Heart left ventricle (tissue), 13 donors: ENCODE data around the gene APP.

Source experiments
- CTCF ChIP-seq, 12 donors: fragments of 200-600 bp; sonication (generic) in 4 of 12; IDR thresholded peaks; one replicate each; pipeline versions ENCODE4 v1.5.0 to v1.8.0; 2018 to 2022; ENCODE audit warnings: antibody characterized with exemption in 12 of 12, mild to moderate bottlenecking in 5 of 12
- POLR2A ChIP-seq, 2 donors: fragments of 450-650 bp; IDR thresholded peaks; one replicate each; pipeline ENCODE4 v1.6.1; 2017; ENCODE audit warnings: antibody characterized with exemption in 2 of 2, mild to moderate bottlenecking in 2 of 2, moderate library complexity in 2 of 2
- donor health status: ischemic (EF 13 %, LVEDD 7.1; RV severe dilation, severe dysfunction).
- donor health status: DM: no; HTN: yes; CAD: no.
- donor health status: DM: no; HTN: no; CAD: no.
- donor health status: ischemic (EF 25% LVEDD 6.9; RV normal size, moderate dysfunction).
- donor health status: ischemic (EF 25% LVEDD 5.7; RV mildly dilated, moderate dysfunction).
- donor health status: ischemic (EF 35%, LVEDD 5.7; RV mildly dilated, moderate dysfunction).
- donor health status: nonischemic (EF 11% LVEDD 7.7; RV severe dilation, severe dysfunction).
- donor health status: DM: yes; HTN: yes; CAD: no.
- donor health status: PGD.
- donor health status: ischemic (EF 29% LVEDD 5.4; RV normal size, mild dysfunction).
- donor health status: nonischemic (EF 23%, LVEDD 6.1; RV moderate dilation, normal function).

GRCh38 chr21:26087223-26087918, 83.2 kb downstream of the APP start:
- TF ChIP-seq CTCF (IDR thresholded peaks at IDR 0.05) (no peak), POLR2A (IDR thresholded peaks at IDR 0.05) (no peak)
